ENCODE results near the gene SNX10. TPM values are rescaled to one million over a fixed set of nuclear protein-coding genes. Genes with fewer than 3 reads are reported as not detected.
"Not testable (repeated sequence)": the region's sequence is repeated elsewhere in the genome, so short reads cannot be mapped to it uniquely, and the experiment has no call there.

SNX10 gene, protein sequence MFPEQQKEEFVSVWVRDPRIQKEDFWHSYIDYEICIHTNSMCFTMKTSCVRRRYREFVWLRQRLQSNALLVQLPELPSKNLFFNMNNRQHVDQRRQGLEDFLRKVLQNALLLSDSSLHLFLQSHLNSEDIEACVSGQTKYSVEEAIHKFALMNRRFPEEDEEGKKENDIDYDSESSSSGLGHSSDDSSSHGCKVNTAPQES
- total RNA-seq (1 to 10 TPM; 5.7 to 8.8 (median 7.8) TPM), total RNA-seq (7.0 to 49.1 (median 11.6) reads per million in 29 experiments)
- total RNA-seq (2013) = 15.1 TPM

DNA sequence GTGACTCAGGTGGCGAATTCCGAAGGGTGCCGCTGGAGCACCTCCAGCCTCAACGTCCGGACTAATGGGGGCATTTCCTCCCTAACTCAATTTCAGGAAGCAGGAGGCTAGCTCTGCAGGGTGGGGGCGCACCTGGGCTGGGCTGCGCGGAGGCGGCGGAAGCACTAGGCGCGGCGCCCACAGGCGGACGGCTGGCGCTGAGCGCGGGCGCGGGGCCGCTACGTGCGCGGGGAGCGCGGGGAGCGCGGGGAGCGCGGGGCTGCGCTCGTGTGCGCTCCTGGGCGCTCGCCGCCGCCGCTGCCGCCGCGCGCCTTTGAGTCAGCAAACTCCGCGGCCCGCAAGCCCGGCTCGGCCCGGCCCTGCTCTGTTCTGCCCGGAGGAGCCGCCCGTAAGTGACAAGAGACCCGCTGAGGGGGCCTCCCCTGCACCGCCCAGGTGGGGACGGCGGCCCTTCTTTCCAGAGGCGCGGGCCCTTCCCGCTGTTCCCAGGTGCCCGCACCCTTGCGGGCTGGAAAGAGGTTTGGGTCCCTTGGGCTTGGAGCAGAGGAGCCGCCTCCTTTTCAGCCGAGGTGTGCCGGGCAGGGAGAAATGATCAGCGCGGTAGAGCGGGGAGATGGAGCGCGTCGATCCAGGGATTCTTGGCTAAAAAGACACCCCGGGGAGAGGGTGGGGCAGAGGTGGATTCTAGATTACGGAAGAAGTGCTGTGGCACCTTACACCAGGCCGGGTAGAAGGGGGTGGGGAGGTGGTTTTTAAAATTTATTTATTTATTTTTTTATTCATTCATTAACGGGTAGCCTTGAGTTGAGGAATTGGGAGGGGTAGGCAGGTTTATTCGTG is at the start of gene SNX10:
TSS of gene SNX10 (plus strand) at position 164 of the 840 bp plus-strand sequence. CDS start 54,581 bp downstream, outside the sequence.
- Histone ChIP-seq H3K4me3 (ENCODE audit: control insufficient read depth in 1 of 2, extremely low read depth in 1 of 2, low read length in 1 of 2) (peak within 1 kb of the TSS; percentile 75 to 90), H3K4me1 (ENCODE audit: control insufficient read depth in 1 of 2, extremely low read depth in 1 of 2, insufficient read depth in 2 of 2, low read length in 2 of 2) (peaks cover 6 to 33% of the 10 kb centered on the region in 2 experiments), H3K36me3 (ENCODE audit: control insufficient read depth in 2 of 2, extremely low read depth in 1 of 2, insufficient read depth in 1 of 2, low read length in 1 of 2) (no peaks in the 10 kb centered on the region), H3K27ac (ENCODE audit: low read length) (peak within 1 kb of the TSS; percentile 46), H3K27me3 (replicated peaks in 1 of 2; ENCODE audit: control insufficient read depth in 2 of 2, extremely low read depth in 1 of 2, insufficient read depth in 2 of 2, low read length in 1 of 2) (no peaks in the 10 kb centered on the region), H3K9me3 (no peaks in the 10 kb centered on the region)
- DNase-seq (peak; percentile 40 to 89 (median 63)), ATAC-seq (replicated peaks in 1 of 4) (peak; percentile 83 to 93 (median 90))
- WGBS (ENCODE audit: insufficient coverage) = under 1% methylated on average over 68 of the region's 74 CpGs
- Mint-ChIP-seq H3K27ac (peak within 1 kb of the TSS; percentile 83 to 91), H3K4me3 (peak within 1 kb of the TSS; percentile 83 to 93 (median 90)), H3K9me3 (no peaks in the 10 kb centered on the region), H3K4me1 (peaks cover 32 to 40% (median 36%) of the 10 kb centered on the region in 3 donors), H3K36me3 (no peaks in the 10 kb centered on the region), H3K27me3 (no peaks in the 10 kb centered on the region)
- POLR2A ChIA-PET = interaction anchor here in 1 of 2 donors (2.2 kb wide), 1 partner anchor 95 kb away, joined by 7 read pairs; no protein-coding TSS in a partner anchor
- CTCF ChIA-PET = interaction anchor here (0.5 to 1.7 kb wide), 2 partner anchors 78 to 675 kb away, joined by 3 to 4 read pairs; no protein-coding TSS in a partner anchor

DNA sequence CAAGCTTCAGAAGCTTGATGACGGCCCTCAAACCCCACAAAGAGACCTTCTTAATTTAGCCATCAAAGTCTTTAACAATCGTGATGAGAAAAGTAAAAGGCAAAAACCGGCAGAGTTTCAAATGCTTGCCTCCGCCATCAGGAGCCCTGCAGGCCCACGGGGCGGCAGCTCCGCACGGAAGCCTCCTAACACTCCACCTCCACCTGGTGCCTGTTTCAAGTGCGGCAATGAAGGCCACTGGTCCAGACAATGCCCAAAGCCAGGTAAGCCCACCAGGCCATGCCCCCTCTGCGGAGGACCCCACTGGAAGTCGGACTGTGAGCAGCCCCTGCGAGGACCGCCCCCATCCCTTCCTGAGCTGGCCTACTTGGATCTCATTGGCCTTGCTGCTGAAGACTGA is 46.5 kb upstream of the SNX10 start:
- no peak overlapping the region for H3K27ac ChIP-seq (ENCODE audit: low read length)
- CTCF ChIA-PET = no interaction called here
- H3K4me3 Mint-ChIP-seq = no peak overlapping the region
- H3K4me1 ChIP-seq (ENCODE audit: control insufficient read depth in 1 of 2, extremely low read depth in 1 of 2, insufficient read depth in 2 of 2, low read length in 2 of 2) = peaks cover 0 to 1% of the 10 kb centered on the region in 2 experiments
- ATAC-seq (replicated peaks in 1 of 4) (no peak), DNase-seq (no peak)
- H3K36me3 ChIP-seq (ENCODE audit: control insufficient read depth in 2 of 2, extremely low read depth in 1 of 2, insufficient read depth in 1 of 2, low read length in 1 of 2) = no peaks in the 10 kb centered on the region
- H3K9me3 ChIP-seq = no peaks in the 10 kb centered on the region
- 95% methylated on average over 8 of the region's 13 CpGs for WGBS (ENCODE audit: insufficient coverage)
- no peaks in the 10 kb centered on the region for H3K36me3 Mint-ChIP-seq
- no peak overlapping the region for H3K4me3 ChIP-seq (ENCODE audit: control insufficient read depth in 1 of 2, extremely low read depth in 1 of 2, low read length in 1 of 2)
- H3K27me3 Mint-ChIP-seq = peaks cover 0 to 5% of the 10 kb centered on the region in 2 donors
- no peaks in the 10 kb centered on the region for H3K9me3 Mint-ChIP-seq
- H3K4me1 Mint-ChIP-seq = peaks cover 0 to 3% (median 1%) of the 10 kb centered on the region in 3 donors
- H3K27ac Mint-ChIP-seq = no peak overlapping the region
- peaks cover 0 to 15% of the 10 kb centered on the region in 2 experiments for H3K27me3 ChIP-seq (replicated peaks in 1 of 2; ENCODE audit: control insufficient read depth in 2 of 2, extremely low read depth in 1 of 2, insufficient read depth in 2 of 2, low read length in 1 of 2)
- POLR2A ChIA-PET = interaction anchor here in 1 of 2 donors (0.7 kb wide), 1 partner anchor 424 kb away, joined by 4 read pairs; no protein-coding TSS in a partner anchor

DNA sequence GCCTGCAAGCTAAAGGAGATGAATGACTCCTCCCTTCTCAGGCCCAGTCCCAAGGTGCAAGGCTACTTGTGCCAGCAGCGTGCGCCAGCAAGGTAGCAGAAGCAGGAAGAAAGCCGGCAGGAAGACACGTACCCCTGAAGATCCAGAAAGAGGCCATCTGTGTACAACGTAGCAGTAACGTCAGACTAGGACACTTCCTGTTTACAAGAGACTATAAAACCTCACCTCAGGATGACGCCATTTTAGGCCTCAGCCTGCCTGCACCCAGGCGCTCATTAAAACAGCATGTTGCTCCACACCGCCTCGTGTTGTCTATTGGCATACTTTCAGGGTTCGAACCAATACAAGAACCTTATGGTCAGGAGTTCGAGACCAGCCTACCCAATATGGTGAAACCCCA is 41.4 kb upstream of the SNX10 start:
- WGBS (ENCODE audit: insufficient coverage) = 65% methylated on average over 10 of the region's 12 CpGs
- ChIA-PET POLR2A (no interaction called here), CTCF (no interaction called here)
- no peaks in the 10 kb centered on the region for H3K9me3 Mint-ChIP-seq
- no peak overlapping the region for H3K4me3 ChIP-seq (ENCODE audit: control insufficient read depth in 1 of 2, extremely low read depth in 1 of 2, low read length in 1 of 2)
- no peaks in the 10 kb centered on the region for H3K27me3 Mint-ChIP-seq
- peak overlapping the region in 1 of 2 donors; percentile 25 for H3K27ac Mint-ChIP-seq
- H3K27ac ChIP-seq (ENCODE audit: low read length) = no peak overlapping the region
- H3K4me1 Mint-ChIP-seq = peaks cover 0 to 4% (median 2%) of the 10 kb centered on the region in 3 donors
- H3K4me3 Mint-ChIP-seq = no peak overlapping the region
- H3K27me3 ChIP-seq (replicated peaks in 1 of 2; ENCODE audit: control insufficient read depth in 2 of 2, extremely low read depth in 1 of 2, insufficient read depth in 2 of 2, low read length in 1 of 2) = peaks cover 0 to 4% of the 10 kb centered on the region in 2 experiments
- H3K36me3 Mint-ChIP-seq = no peaks in the 10 kb centered on the region
- ATAC-seq (replicated peaks in 1 of 4) (no peak), DNase-seq (peak in 4 of 35 experiments; percentile 0 to 7 (median 0))
- no peaks in the 10 kb centered on the region for H3K36me3 ChIP-seq (ENCODE audit: control insufficient read depth in 2 of 2, extremely low read depth in 1 of 2, insufficient read depth in 1 of 2, low read length in 1 of 2)
- H3K4me1 ChIP-seq (ENCODE audit: control insufficient read depth in 1 of 2, extremely low read depth in 1 of 2, insufficient read depth in 2 of 2, low read length in 2 of 2) = peaks cover 0 to 3% of the 10 kb centered on the region in 2 experiments
- H3K9me3 ChIP-seq = no peaks in the 10 kb centered on the region

DNA sequence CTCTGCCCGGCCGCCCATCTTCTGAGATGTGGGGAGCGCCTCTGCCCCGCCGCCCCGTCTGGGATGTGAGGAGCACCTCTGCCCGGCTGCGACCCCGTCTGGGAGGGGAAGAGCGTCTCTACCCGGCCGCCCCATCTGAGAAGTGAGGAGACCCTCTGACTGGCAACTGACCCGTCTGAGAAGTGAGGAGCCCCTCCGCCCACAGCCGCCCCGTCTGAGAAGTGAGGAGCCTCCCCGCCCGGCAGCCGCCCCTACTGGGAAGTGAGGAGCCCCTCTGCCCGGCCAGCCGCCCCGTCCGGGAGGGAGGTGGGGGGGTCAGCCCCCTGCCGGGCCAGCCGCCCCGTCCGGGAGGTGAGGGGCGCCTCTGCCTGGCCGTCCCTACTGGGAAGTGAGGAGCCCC is 29.8 kb upstream of the SNX10 start:
- WGBS (ENCODE audit: insufficient coverage) = 97% methylated on average over 11 of the region's 29 CpGs
- H3K4me3 Mint-ChIP-seq; H3K36me3 Mint-ChIP-seq; POLR2A ChIA-PET; H3K9me3 ChIP-seq; H3K9me3 Mint-ChIP-seq; ATAC-seq (replicated peaks in 1 of 4); DNase-seq; H3K27ac Mint-ChIP-seq; CTCF ChIA-PET; H3K27me3 ChIP-seq (replicated peaks in 1 of 2; ENCODE audit: control insufficient read depth in 2 of 2, extremely low read depth in 1 of 2, insufficient read depth in 2 of 2, low read length in 1 of 2); H3K27ac ChIP-seq (ENCODE audit: low read length); H3K4me1 Mint-ChIP-seq; H3K4me1 ChIP-seq (ENCODE audit: control insufficient read depth in 1 of 2, extremely low read depth in 1 of 2, insufficient read depth in 2 of 2, low read length in 2 of 2); H3K36me3 ChIP-seq (ENCODE audit: control insufficient read depth in 2 of 2, extremely low read depth in 1 of 2, insufficient read depth in 1 of 2, low read length in 1 of 2); H3K27me3 Mint-ChIP-seq; H3K4me3 ChIP-seq (ENCODE audit: control insufficient read depth in 1 of 2, extremely low read depth in 1 of 2, low read length in 1 of 2): not testable (repeated sequence)

DNA sequence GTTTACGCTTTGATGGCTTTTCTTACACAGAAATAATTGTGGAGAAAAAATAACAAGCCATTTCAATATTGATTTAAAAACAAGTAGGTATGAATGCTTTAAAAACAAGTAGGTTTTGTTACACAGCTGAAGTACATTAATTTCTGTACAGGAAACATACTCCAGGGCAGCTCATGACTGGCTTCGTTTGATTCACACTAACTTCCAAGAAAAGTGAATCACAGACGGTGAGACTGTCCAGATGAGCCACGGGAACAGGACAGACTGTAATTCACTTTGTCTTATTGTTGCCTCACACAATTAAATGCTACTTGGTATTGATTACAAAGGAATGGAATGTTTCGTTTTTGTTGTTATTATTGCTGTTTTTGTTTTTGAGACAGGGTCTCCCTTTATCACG is 26.6 kb upstream of the SNX10 start:
- Histone ChIP-seq H3K27me3 (replicated peaks in 1 of 2; ENCODE audit: control insufficient read depth in 2 of 2, extremely low read depth in 1 of 2, insufficient read depth in 2 of 2, low read length in 1 of 2) (peaks cover 0 to 2% of the 10 kb centered on the region in 2 experiments), H3K36me3 (ENCODE audit: control insufficient read depth in 2 of 2, extremely low read depth in 1 of 2, insufficient read depth in 1 of 2, low read length in 1 of 2) (no peaks in the 10 kb centered on the region), H3K27ac (ENCODE audit: low read length) (no peak overlapping the region), H3K4me3 (ENCODE audit: control insufficient read depth in 1 of 2, extremely low read depth in 1 of 2, low read length in 1 of 2) (no peak overlapping the region), H3K4me1 (ENCODE audit: control insufficient read depth in 1 of 2, extremely low read depth in 1 of 2, insufficient read depth in 2 of 2, low read length in 2 of 2) (no peaks in the 10 kb centered on the region), H3K9me3 (no peaks in the 10 kb centered on the region)
- POLR2A ChIA-PET = interaction anchor here in 1 of 2 donors (0.6 kb wide), 1 partner anchor 164 kb away, joined by 3 read pairs; no protein-coding TSS in a partner anchor
- H3K27ac Mint-ChIP-seq = no peak overlapping the region
- peaks cover 0 to 6% (median 0%) of the 10 kb centered on the region in 3 donors for H3K4me1 Mint-ChIP-seq
- CTCF ChIA-PET = no interaction called here
- H3K4me3 Mint-ChIP-seq = no peak overlapping the region
- peaks cover 8 to 14% of the 10 kb centered on the region in 2 donors for H3K27me3 Mint-ChIP-seq
- H3K36me3 Mint-ChIP-seq = no peaks in the 10 kb centered on the region
- no peak for DNase-seq
- WGBS (ENCODE audit: insufficient coverage) = 43% methylated on average over 3 of the region's 6 CpGs
- H3K9me3 Mint-ChIP-seq = no peaks in the 10 kb centered on the region
- ATAC-seq (replicated peaks in 1 of 4) = no peak

DNA sequence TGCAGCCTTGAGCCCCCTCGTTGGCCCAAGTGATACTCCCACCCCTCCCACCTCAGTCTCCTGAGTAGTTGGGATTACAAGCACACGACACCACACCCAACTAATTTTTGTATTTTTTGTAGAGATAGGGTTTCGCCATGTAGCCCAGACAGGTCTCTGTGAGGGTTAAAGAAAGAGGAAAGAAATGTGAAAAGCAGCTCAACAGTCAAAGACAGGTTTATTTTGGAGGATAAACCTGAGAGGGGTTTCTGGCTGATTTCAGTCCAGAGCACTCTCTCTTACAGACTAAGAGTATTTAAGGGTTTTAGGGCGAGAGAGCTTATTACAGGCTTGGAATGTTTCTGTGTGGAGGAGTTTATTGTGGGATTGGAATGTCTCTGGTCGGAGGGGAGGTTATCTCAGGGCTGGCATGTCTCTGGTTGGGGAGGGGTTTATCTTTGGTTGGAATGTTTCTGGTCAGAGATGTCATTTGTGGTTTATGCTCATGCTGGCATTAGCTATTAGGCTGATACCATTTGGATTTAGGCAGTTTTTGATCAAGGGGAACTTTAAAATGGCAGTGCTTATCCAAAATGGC is 26.1 kb upstream of the SNX10 start:
- Histone ChIP-seq H3K4me1 (ENCODE audit: control insufficient read depth in 1 of 2, extremely low read depth in 1 of 2, insufficient read depth in 2 of 2, low read length in 2 of 2) (no peaks in the 10 kb centered on the region), H3K4me3 (ENCODE audit: control insufficient read depth in 1 of 2, extremely low read depth in 1 of 2, low read length in 1 of 2) (no peak overlapping the region), H3K27ac (ENCODE audit: low read length) (no peak overlapping the region), H3K36me3 (ENCODE audit: control insufficient read depth in 2 of 2, extremely low read depth in 1 of 2, insufficient read depth in 1 of 2, low read length in 1 of 2) (no peaks in the 10 kb centered on the region), H3K9me3 (no peaks in the 10 kb centered on the region), H3K27me3 (replicated peaks in 1 of 2; ENCODE audit: control insufficient read depth in 2 of 2, extremely low read depth in 1 of 2, insufficient read depth in 2 of 2, low read length in 1 of 2) (peaks cover 0 to 2% of the 10 kb centered on the region in 2 experiments)
- Mint-ChIP-seq H3K9me3 (no peaks in the 10 kb centered on the region), H3K27me3 (peaks cover 8 to 18% of the 10 kb centered on the region in 2 donors), H3K36me3 (no peaks in the 10 kb centered on the region), H3K27ac (no peak overlapping the region), H3K4me1 (peaks cover 0 to 6% (median 0%) of the 10 kb centered on the region in 3 donors), H3K4me3 (no peak overlapping the region)
- ATAC-seq (replicated peaks in 1 of 4) (no peak), DNase-seq (no peak)
- ChIA-PET CTCF (no interaction called here), POLR2A (interaction anchor here in 1 of 2 donors (0.6 kb wide), 2 partner anchors 73 to 164 kb away, joined by 3 read pairs; no protein-coding TSS in a partner anchor)
- WGBS (ENCODE audit: insufficient coverage) = 78% methylated on average over 2 of the region's 5 CpGs
